Measurements from ENCODE around the gene ANKRD55. TPM values are rescaled to one million over a fixed set of nuclear protein-coding genes. Genes with fewer than 3 reads are reported as not detected.

The ANKRD55 gene
- total and polyA plus RNA-seq, 2 donors (not counting 1 experiment from before 2014, with no cell fraction given), result 0.07 TPM; not detected in 1

GRCh38 chr5:56055859-56056258, 177.3 kb downstream of the ANKRD55 start:
- WGBS (ENCODE audit: insufficient coverage), result 81% methylated on average over 2 of the region's 3 CpGs
- Histone ChIP-seq H3K79me2 (ENCODE audit: control insufficient read depth, insufficient read depth, low read length) (no peaks in the 10 kb centered on the region), H3K4me1 (ENCODE audit: control insufficient read depth in 2 of 2, insufficient read depth in 2 of 2, low read length in 2 of 2) (peaks cover 0 to 13% of the 10 kb centered on the region in 2 donors), H3K9ac (ENCODE audit: low read length) (no peak overlapping the region), H3K27me3 (replicated peaks in 1 of 4; ENCODE audit: control extremely low read depth in 1 of 4, control insufficient read depth in 3 of 4, insufficient read depth in 4 of 4, low read length in 3 of 4) (peaks cover 0 to 4% (median 0%) of the 10 kb centered on the region in 4 experiments), H3K36me3 (replicated peaks in 1 of 2; ENCODE audit: control extremely low read depth in 1 of 2, control insufficient read depth in 1 of 2, extremely low read depth in 1 of 2, insufficient read depth in 2 of 2, low read length in 1 of 2) (no peaks in the 10 kb centered on the region), H3K4me2 (replicated peaks; ENCODE audit: low read depth, low read length, poor library complexity, severe bottlenecking) (no peak overlapping the region), H3K9me3 (ENCODE audit: control extremely low read depth in 1 of 3, control insufficient read depth in 2 of 3, insufficient read depth in 1 of 3, low read length in 2 of 3) (peaks cover 0 to 4% (median 0%) of the 10 kb centered on the region in 3 donors), H2AFZ (ENCODE audit: insufficient read depth, low read depth, low read length, poor library complexity, severe bottlenecking) (no peak overlapping the region), H3K27ac (ENCODE audit: low read length in 2 of 2) (no peak overlapping the region), H3K4me3 (ENCODE audit: control extremely low read depth in 1 of 5, extremely low read depth in 1 of 5, insufficient read depth in 1 of 5, low read depth in 2 of 5, low read length in 4 of 5) (no peak overlapping the region), H4K20me1 (ENCODE audit: control insufficient read depth, insufficient read depth, low read length, poor library complexity, severe bottlenecking) (no peaks in the 10 kb centered on the region)
- Mint-ChIP-seq H3K27ac (no peak overlapping the region), H3K27me3 (peaks cover 35% of the 10 kb centered on the region), H3K4me1 (peaks cover 3% of the 10 kb centered on the region), H3K4me3 (no peak overlapping the region), H3K9me3 (ENCODE audit: insufficient read depth) (peaks cover 4% of the 10 kb centered on the region)
- CTCF ChIA-PET, result no interaction called here
- DNase-seq (no peak), ATAC-seq (ENCODE audit: low read depth) (no peak)
- intact Hi-C loops (cut with micrococcal nuclease), result no loop called here
- POLR2A ChIA-PET, result no interaction called here
- TF ChIP-seq EZH2 (IDR thresholded peaks at IDR 0.05; ENCODE audit: borderline replicate concordance, insufficient read depth, low read depth, low read length, poor library complexity, severe bottlenecking) (no peak), CTCF (IDR thresholded peaks at IDR 0.05) (no peak)

GRCh38 chr5:56055287-56055686, 177.8 kb downstream of the ANKRD55 start:
- Histone ChIP-seq H3K4me1 (ENCODE audit: control insufficient read depth in 2 of 2, insufficient read depth in 2 of 2, low read length in 2 of 2) (peaks cover 5 to 16% of the 10 kb centered on the region in 2 donors), H4K20me1 (ENCODE audit: control insufficient read depth, insufficient read depth, low read length, poor library complexity, severe bottlenecking) (no peaks in the 10 kb centered on the region), H3K27ac (ENCODE audit: low read length in 2 of 2) (no peak overlapping the region), H3K9me3 (ENCODE audit: control extremely low read depth in 1 of 3, control insufficient read depth in 2 of 3, insufficient read depth in 1 of 3, low read length in 2 of 3) (peaks cover 0 to 4% (median 0%) of the 10 kb centered on the region in 3 donors), H3K79me2 (ENCODE audit: control insufficient read depth, insufficient read depth, low read length) (no peaks in the 10 kb centered on the region), H3K4me3 (ENCODE audit: control extremely low read depth in 1 of 5, extremely low read depth in 1 of 5, insufficient read depth in 1 of 5, low read depth in 2 of 5, low read length in 4 of 5) (no peak overlapping the region), H3K4me2 (replicated peaks; ENCODE audit: low read depth, low read length, poor library complexity, severe bottlenecking) (no peak overlapping the region), H3K27me3 (replicated peaks in 1 of 4; ENCODE audit: control extremely low read depth in 1 of 4, control insufficient read depth in 3 of 4, insufficient read depth in 4 of 4, low read length in 3 of 4) (peaks cover 0 to 4% (median 0%) of the 10 kb centered on the region in 4 experiments), H2AFZ (ENCODE audit: insufficient read depth, low read depth, low read length, poor library complexity, severe bottlenecking) (no peak overlapping the region), H3K36me3 (replicated peaks in 1 of 2; ENCODE audit: control extremely low read depth in 1 of 2, control insufficient read depth in 1 of 2, extremely low read depth in 1 of 2, insufficient read depth in 2 of 2, low read length in 1 of 2) (no peaks in the 10 kb centered on the region), H3K9ac (ENCODE audit: low read length) (no peak overlapping the region)
- Mint-ChIP-seq H3K9me3 (ENCODE audit: insufficient read depth) (peaks cover 4% of the 10 kb centered on the region), H3K27ac (no peak overlapping the region), H3K4me1 (peaks cover 7% of the 10 kb centered on the region), H3K27me3 (peaks cover 29% of the 10 kb centered on the region), H3K4me3 (no peak overlapping the region)
- intact Hi-C loops (cut with micrococcal nuclease), result no loop called here
- ChIA-PET POLR2A (no interaction called here), CTCF (no interaction called here)
- no peak for TF ChIP-seq CTCF (IDR thresholded peaks at IDR 0.05)
- TF ChIP-seq EZH2 (IDR thresholded peaks at IDR 0.05; ENCODE audit: borderline replicate concordance, insufficient read depth, low read depth, low read length, poor library complexity, severe bottlenecking), result no peak
- ATAC-seq (ENCODE audit: low read depth) (no peak), DNase-seq (no peak)
- 67% methylated on average over 1 of the region's 1 CpG for WGBS (ENCODE audit: insufficient coverage)

All from B cell (primary cell).